Upper lobe of right lung (tissue), 1 donor: ENCODE data around the gene TASP1. TPM values are rescaled to one million over a fixed set of nuclear protein-coding genes. Genes with fewer than 3 reads are reported as not detected.
A peak's percentile ranks its signal among the peaks of the same experiment; 100 is the strongest.

Experiments used
- ATAC-seq: fragments of 200-7000 bp; cut with Tn5 transposase; one replicate; pipeline ENCODE4 v1.9.1; 2020; ENCODE audit warnings: mild to moderate bottlenecking, moderate library complexity
- DNase-seq: peaks from one replicate; pipeline ENCODE4 v3.0.0-alpha.2; 2020
- H3K27ac ChIP-seq: fragments of 200-600 bp; one replicate; pipeline ENCODE4 v1.8.0; 2022
- H3K27me3 ChIP-seq: fragments of 200-600 bp; one replicate; pipeline ENCODE4 v1.8.0; 2022; ENCODE audit warnings: mild to moderate bottlenecking
- H3K36me3 ChIP-seq: fragments of 200-600 bp; one replicate; pipeline ENCODE4 v1.8.0; 2022
- H3K4me1 ChIP-seq: fragments of 200-600 bp; one replicate; pipeline ENCODE4 v1.8.0; 2022
- H3K4me3 ChIP-seq: fragments of 200-600 bp; one replicate; pipeline ENCODE4 v1.8.0; 2022; ENCODE audit warnings: mild to moderate bottlenecking
- H3K9me3 ChIP-seq: fragments of 200-600 bp; one replicate; pipeline ENCODE4 v1.8.0; 2022
- intact Hi-C: fragments of 100-400 bp; cut with DNase I; formaldehyde crosslinking; loops from one replicate; pipeline ENCODE4 v1.11.0; 2022
- total RNA-seq: library from RNA; stranded (reverse); fragmentation: NEBNext Ultra II Directional; extraction: Animal tissue kit (Norgen Biotek cat#: 25700); gene quantifications from one replicate; pipeline ENCODE4 v1.2.1, GENCODE V29; 2021
- TF ChIP-seq, protein P1 (sequence below): fragments of 200-600 bp; IDR thresholded peaks from one replicate; pipeline ENCODE4 v1.8.0; 2022; ENCODE audit warnings: antibody characterized with exemption
- donor health status: DM: no; HTN: yes; CAD: no; lungs with severe emphysema.

The TASP1 gene
- total RNA-seq, 1 donor from 2014 or later: 17.1 TPM

DNA sequence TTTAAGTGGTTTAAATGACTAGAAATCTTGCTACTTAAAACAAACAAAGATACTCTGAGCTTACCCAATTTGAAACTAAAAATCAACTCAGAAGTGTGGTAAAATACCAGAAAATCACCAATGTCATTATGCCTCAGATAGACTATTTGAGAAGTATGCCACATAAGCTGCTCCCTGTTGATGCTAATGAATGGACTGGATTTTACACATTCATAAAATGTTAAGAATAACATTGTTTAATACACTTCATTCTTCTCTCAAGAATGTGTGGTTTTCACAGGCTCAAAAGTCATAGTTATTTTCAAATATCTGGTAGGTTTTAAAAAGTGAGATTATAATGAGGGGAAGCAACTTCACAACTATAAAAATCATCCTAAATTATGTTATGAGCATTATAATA, 170.6 kb downstream of the TASP1 start:
- Histone ChIP-seq H3K27ac (no peak overlapping the region), H3K36me3 (no peaks in the 10 kb centered on the region), H3K4me3 (no peak overlapping the region), H3K9me3 (no peaks in the 10 kb centered on the region), H3K4me1 (no peaks in the 10 kb centered on the region), H3K27me3 (no peaks in the 10 kb centered on the region)
- TF ChIP-seq, protein P1, sequence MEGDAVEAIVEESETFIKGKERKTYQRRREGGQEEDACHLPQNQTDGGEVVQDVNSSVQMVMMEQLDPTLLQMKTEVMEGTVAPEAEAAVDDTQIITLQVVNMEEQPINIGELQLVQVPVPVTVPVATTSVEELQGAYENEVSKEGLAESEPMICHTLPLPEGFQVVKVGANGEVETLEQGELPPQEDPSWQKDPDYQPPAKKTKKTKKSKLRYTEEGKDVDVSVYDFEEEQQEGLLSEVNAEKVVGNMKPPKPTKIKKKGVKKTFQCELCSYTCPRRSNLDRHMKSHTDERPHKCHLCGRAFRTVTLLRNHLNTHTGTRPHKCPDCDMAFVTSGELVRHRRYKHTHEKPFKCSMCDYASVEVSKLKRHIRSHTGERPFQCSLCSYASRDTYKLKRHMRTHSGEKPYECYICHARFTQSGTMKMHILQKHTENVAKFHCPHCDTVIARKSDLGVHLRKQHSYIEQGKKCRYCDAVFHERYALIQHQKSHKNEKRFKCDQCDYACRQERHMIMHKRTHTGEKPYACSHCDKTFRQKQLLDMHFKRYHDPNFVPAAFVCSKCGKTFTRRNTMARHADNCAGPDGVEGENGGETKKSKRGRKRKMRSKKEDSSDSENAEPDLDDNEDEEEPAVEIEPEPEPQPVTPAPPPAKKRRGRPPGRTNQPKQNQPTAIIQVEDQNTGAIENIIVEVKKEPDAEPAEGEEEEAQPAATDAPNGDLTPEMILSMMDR: no peak
- intact Hi-C loops: no loop called here
- ATAC-seq (no peak), DNase-seq (no peak)

DNA sequence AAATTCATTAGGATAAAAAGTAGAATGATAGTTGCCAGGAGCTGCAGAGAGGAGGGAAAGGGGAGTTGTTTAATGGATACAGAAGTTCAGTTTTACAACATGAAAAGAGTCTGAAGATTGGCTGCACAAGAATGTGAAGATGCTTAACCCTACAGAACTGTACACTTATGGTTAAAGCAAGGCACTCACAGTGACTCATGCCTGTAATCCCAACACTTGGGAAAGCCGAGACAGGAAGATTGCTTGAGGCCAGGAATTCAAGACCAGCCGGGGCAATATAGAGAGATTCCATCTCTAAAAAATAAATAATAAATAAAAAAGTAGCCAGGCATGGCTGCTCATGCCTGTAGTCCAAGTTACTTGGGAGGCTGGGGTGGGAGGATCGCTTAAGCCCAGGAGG, 174.0 kb downstream of the TASP1 start:
- Histone ChIP-seq H3K4me3 (no peak overlapping the region), H3K9me3 (no peaks in the 10 kb centered on the region), H3K27ac (no peak overlapping the region), H3K27me3 (no peaks in the 10 kb centered on the region), H3K36me3 (no peaks in the 10 kb centered on the region), H3K4me1 (no peaks in the 10 kb centered on the region)
- DNase-seq (no peak), ATAC-seq (no peak)
- TF ChIP-seq, protein P1: no peak
- intact Hi-C loops: no loop called here

DNA sequence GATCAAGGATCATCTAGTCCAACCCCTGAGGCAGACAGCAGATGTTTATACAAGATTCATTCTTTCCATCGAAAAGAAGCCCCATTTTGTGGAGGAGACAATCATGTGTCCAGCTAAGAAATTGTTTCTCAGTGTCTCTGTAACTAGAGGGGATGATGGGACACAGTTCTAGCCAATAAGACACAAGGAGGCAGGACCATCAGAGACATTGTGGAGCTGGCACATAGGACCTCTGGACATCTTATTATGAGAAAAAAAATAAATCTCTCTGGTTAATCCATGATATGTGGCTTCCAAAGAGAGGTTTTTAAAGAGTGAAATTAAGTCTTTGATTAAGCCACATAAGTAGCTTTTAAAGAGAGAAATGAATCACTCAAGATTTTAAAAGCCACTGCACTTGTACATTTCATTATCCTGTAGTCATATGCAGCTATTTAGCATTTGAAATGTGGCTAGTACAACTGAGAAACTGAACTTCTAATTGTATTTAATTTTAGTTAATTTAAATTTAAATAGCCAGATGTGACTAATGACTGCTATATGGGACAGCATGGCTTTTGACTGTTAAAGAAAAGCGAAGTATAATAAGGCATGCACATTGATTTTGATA, 176.8 kb downstream of the TASP1 start:
- Histone ChIP-seq H3K4me1 (no peaks in the 10 kb centered on the region), H3K27me3 (no peaks in the 10 kb centered on the region), H3K4me3 (no peak overlapping the region), H3K9me3 (no peaks in the 10 kb centered on the region), H3K36me3 (no peaks in the 10 kb centered on the region), H3K27ac (no peak overlapping the region)
- TF ChIP-seq, protein P1: no peak
- no peak for ATAC-seq
- intact Hi-C loops: no loop called here
- no peak for DNase-seq

DNA sequence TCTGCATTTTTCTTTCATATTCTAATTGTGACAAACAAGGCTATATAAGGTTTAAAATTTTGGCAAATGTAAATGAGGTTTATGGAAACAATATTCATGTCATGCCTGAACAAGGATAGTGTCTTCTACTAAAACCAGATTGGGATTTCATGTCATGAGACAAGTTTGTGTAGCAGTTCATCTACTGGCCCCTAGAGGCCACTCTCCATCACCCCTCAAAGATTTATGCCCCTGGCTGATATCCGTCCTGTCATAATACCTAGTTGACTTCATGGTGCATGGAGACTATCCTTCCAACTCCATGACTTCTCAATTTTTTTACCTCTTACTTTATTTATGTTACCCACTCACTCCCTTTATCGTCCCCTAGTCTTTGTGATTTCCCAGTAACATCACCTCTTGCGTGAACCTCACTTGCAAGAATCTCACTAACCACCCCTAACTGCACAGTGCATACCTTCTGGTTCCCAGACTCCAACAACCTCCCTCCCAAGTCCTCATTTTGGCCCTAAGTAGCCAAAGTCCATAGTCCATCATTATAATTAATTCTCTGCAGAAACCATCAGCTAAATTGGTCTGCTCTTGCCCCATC, 179.8 kb downstream of the TASP1 start:
- intact Hi-C loops: no loop called here
- ATAC-seq: peak; percentile 86
- H3K9me3 ChIP-seq: no peaks in the 10 kb centered on the region
- no peak overlapping the region for H3K4me3 ChIP-seq
- H3K27ac ChIP-seq: no peak overlapping the region
- H3K27me3 ChIP-seq: no peaks in the 10 kb centered on the region
- H3K4me1 ChIP-seq: no peaks in the 10 kb centered on the region
- TF ChIP-seq, protein P1: peak; percentile 72
- DNase-seq: no peak
- H3K36me3 ChIP-seq: no peaks in the 10 kb centered on the region

DNA sequence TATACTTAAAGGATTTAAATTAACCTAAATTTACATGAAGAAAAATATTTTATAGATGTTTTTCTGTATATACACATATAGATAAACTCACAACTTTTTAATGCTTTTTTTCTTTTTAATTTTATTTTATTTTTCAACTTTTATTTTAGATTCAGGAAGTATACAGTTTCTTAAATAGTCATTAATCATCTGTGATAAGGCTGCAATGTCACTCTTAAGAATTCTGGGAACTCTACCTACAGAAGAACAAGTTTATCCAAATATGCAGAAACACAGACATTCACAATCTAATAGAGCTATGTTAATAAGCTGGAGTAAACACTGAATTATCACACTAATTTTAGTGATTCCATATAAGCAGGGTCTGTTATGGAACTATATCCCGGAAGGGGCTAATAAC, 181.2 kb downstream of the TASP1 start:
- no peak for DNase-seq

More for the DNA sequence above, 181.2 kb downstream of the TASP1 start:
- intact Hi-C loops: no loop called here
- no peaks in the 10 kb centered on the region for H3K9me3 ChIP-seq
- no peak overlapping the region for H3K4me3 ChIP-seq
- TF ChIP-seq, protein P1: no peak
- ATAC-seq: no peak
- no peaks in the 10 kb centered on the region for H3K36me3 ChIP-seq
- no peak overlapping the region for H3K27ac ChIP-seq
- H3K4me1 ChIP-seq: no peaks in the 10 kb centered on the region
- no peaks in the 10 kb centered on the region for H3K27me3 ChIP-seq
